GM12874 (cell line): Measurements from ENCODE around the gene STK17A.

Experiments
- CTCF ChIP-seq: IDR thresholded peaks from 2 replicates; pipeline ENCODE4 v1.5.1; 2011; ENCODE audit warnings: low read depth, mild to moderate bottlenecking, control low read depth, low read length, moderate library complexity; ENCODE audit not compliant: insufficient read depth

The STK17A gene

DNA sequence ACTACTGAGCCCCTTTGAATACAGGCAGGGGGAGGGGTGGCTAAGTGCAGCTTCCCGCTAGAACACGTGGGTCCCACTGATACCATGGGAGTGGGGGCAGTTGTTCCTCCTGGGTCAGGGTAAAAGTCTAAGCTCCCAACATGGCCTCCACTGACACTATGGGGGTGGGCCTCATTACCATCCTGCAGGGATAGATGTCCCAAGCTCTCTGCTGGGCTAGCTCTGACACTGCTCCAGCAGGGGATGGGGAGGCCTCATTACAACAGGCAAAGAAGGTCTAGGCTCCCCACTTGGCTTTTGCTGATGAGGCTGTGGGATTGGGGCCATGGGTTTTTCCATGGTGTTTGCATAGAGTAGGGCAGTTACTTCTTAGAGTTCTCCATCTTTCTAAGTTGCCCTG lies 51.5 kb downstream of the STK17A start:
- TF ChIP-seq CTCF = no peak

- no peak for TF ChIP-seq CTCF
Observed at GRCh38 chr7:43636093-43636492, 53.2 kb downstream of the STK17A start.

DNA sequence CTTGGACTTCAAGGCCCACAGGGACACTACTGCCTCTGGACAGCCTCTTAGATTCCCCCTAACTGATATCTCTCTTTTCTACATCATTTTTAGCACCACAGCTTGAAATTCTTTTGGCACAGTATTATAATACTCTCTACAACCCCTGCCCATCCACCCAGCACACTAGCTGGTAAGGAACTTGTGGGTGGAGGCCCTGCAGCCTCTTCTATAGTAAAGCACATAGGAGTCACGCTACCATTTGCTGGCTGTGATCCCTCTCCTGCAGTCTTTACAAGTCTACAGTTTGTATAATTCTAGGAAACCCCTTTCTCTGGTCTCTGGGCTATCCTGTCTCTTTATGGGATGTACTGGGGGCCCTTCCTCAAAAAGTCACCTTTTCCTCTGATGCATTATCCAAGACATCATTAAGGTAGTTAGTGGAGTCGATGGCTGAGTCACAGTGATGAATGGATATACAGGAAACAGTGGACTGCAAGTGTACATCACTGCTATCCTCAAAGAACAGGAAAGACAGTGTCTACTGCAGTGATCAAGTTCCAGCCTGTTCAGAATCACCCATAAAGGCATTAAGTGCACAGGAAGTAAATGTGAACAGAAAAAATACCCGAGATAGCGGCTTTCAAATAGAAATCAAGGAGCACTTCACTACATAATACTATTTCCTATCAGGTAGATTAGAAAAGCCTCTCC lies 54.4 kb downstream of the STK17A start:
- TF ChIP-seq CTCF = no peak

DNA sequence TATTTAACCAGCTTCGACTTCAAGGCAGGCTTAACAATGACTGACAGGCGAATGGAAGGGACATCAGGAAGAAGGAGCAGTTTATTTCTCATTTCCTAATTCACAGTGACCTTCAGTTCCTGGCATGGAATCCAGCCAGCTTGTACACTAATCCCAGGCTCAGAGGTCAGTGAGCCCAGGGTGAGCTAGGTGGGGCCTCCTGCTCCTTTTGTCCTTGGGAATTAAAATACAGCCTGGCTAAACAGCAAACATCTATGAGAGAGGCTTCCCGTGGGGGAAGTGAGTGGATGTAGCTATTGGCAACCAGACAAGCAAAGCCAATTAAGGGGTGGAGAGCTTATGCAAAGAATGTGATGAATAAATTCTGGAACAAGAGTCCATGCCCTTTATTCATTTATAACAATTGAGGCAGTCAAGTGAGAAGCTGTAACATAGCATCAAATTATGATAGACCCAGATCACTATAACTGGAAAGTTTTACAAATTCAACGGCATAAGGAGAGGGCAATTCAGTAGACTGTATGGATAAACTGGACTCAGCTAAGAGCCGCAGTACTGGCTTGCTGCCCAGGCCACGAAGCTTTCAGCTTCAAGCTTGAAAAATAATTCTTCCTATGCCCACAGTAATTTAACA lies 57.1 kb downstream of the STK17A start:
- TF ChIP-seq CTCF = no peak

- no peak for TF ChIP-seq CTCF
Observed at GRCh38 chr7:43640679-43641078, 57.8 kb downstream of the STK17A start.

DNA sequence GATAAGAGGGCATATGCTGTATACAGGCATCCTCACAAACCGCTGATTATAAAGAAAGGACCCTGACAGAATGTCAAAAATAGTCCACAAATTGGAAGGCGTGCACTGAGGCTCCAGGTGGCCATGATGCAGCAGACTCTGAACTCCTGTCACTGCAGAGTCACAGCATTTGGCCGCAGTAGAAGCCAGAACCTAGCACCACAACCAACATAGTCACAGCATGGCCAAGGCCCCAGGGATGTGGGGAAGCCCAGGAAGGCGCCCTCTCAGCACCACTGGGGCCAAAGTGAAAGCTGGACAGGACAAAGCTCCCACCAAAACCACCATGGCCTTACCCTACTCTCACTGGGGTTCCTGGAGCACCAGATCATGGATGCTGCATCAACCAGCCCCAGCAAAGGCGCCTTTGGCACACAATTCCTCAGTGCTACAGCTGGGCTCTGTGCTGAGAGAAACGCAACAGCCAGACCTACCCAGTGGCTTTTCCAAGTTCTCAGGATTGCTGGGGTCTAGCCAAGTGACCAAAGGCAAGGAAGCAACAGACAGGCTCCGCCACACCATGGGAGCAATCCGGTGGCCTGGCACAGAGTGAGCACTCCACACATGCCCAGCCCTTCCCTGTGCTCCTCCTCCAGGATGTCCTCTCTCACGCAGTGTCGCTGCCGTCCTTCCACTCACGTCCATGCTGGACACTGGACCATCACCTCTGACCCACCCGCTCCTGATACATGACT lies 60.2 kb downstream of the STK17A start:
- no peak for TF ChIP-seq CTCF

DNA sequence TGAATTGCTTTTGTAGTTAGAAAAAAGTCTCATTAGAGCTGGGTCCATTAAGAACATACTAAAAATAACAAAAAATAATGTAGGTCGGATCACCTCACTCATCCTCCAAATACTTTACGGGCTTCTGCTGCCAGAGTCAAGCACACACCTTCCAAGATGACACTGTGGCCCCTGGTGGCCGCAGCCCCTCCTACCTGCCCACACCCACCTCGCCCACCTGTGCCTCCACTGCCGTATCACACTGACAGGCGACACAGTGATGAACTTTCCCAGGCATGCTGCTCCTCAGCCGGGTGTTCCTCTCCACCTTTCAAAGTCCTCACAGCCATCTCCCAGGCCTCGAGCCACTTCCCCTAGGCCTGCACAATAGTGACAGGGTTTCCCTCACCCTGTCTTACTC lies 60.9 kb downstream of the STK17A start:
- no peak for TF ChIP-seq CTCF
